NCI-H2029 (cell line): Measurements from ENCODE around the gene SMARCA4.

Experiments
- DNase-seq: peaks from one replicate; lab custom pipeline; 2025; lab: John Stamatoyannopoulos, UW

The SMARCA4 gene

GRCh38 chr19:10960314-10961072 lies at the start of gene SMARCA4:
TSS of gene SMARCA4 (plus strand) at chr19:10961030. CDS start at chr19:10984152, 23,122 bp downstream.
- peak; percentile 94 for DNase-seq

GRCh38 chr19:10911579-10912363 lies 49.1 kb upstream of the SMARCA4 start:
- DNase-seq: no peak

GRCh38 chr19:10912619-10913018 lies 48.2 kb upstream of the SMARCA4 start:
- DNase-seq: no peak

- no peak for DNase-seq
Measured at GRCh38 chr19:10913716-10914340, 47.0 kb upstream of the SMARCA4 start.

GRCh38 chr19:10915130-10916091 lies 45.4 kb upstream of the SMARCA4 start:
- no peak for DNase-seq

GRCh38 chr19:10916602-10917001 lies 44.2 kb upstream of the SMARCA4 start:
- DNase-seq: no peak

GRCh38 chr19:10918359-10918758 lies 42.5 kb upstream of the SMARCA4 start:
- peak; percentile 35 for DNase-seq

GRCh38 chr19:10919352-10920287 lies 41.2 kb upstream of the SMARCA4 start:
- peak; percentile 77 for DNase-seq

GRCh38 chr19:10920288-10920655 lies 40.6 kb upstream of the SMARCA4 start:
- DNase-seq: no peak

- DNase-seq: no peak
Measured at GRCh38 chr19:10920781-10921180, 40.0 kb upstream of the SMARCA4 start.

GRCh38 chr19:10921199-10921909 lies 39.5 kb upstream of the SMARCA4 start:
- no peak for DNase-seq

GRCh38 chr19:10921910-10922637 lies 38.8 kb upstream of the SMARCA4 start:
- no peak for DNase-seq

GRCh38 chr19:10922638-10923014 lies 38.2 kb upstream of the SMARCA4 start:
- no peak for DNase-seq

- DNase-seq: no peak
Measured at GRCh38 chr19:10923260-10924112, 37.3 kb upstream of the SMARCA4 start.

- DNase-seq: no peak
Measured at GRCh38 chr19:10924597-10924996, 36.2 kb upstream of the SMARCA4 start.

GRCh38 chr19:10927730-10928562 lies 32.9 kb upstream of the SMARCA4 start:
- no peak for DNase-seq
